SU-DHL-6 (cell line): ENCODE data around the gene RBM22.

Experiments
- CTCF ChIP-seq: fragments of 200-600 bp; sonication (generic); IDR thresholded peaks from one replicate; pipeline ENCODE4 v1.5.1; 2017; ENCODE audit warnings: antibody characterized with exemption, mild to moderate bottlenecking, low read length, moderate library complexity; ENCODE audit not compliant: insufficient read depth, poor library complexity, severe bottlenecking
- EZH2phosphoT487 ChIP-seq: fragments of 200-600 bp; sonication (generic), shearing (Covaris generic); conservative IDR thresholded peaks from 2 replicates; pipeline ENCODE4 v1.6.1; 2018; ENCODE audit warnings: mild to moderate bottlenecking, antibody characterized with exemption, low read length, moderate library complexity, mixed read lengths

GRCh38 chr5:150660108-150660831 lies 40.6 kb downstream of the RBM22 start:
- no peak for TF ChIP-seq CTCF
- no peak for TF ChIP-seq EZH2phosphoT487
